Neural cell (in vitro differentiated cells): ENCODE results near the gene CEP350. TPM values are rescaled to one million over a fixed set of nuclear protein-coding genes. Genes with fewer than 3 reads are reported as not detected.

ENCODE experiments used
- H2AFZ ChIP-seq: fragments of 200-600, 300-800 bp; sonication (generic), shearing (Covaris generic); 2 replicates; pipeline ENCODE4 v1.6.0; 2014; ENCODE audit warnings: low read depth, mild to moderate bottlenecking, antibody characterized with exemption, low read length, moderate library complexity
- H3F3A ChIP-seq: fragments of 200-600 bp; shearing (Covaris generic); 2 replicates; pipeline ENCODE4 v1.6.1; 2016; ENCODE audit warnings: mild to moderate bottlenecking, moderate library complexity, mixed read lengths, antibody characterized with exemption, low read length; ENCODE audit not compliant: insufficient read depth, poor library complexity, severe bottlenecking
- H3K27ac ChIP-seq: fragments of 200-600, 300-800 bp; sonication (generic), shearing (Covaris generic); 2 replicates; pipeline ENCODE4 v1.5.1; 2014; ENCODE audit warnings: mild to moderate bottlenecking, low read length, moderate library complexity
- H3K27me3 ChIP-seq: fragments of 300-800, 200-600 bp; sonication (generic), shearing (Covaris generic); 2 replicates; pipeline ENCODE4 v1.6.0; 2014; ENCODE audit warnings: mild to moderate bottlenecking, low read depth, low read length, moderate library complexity; ENCODE audit not compliant: insufficient read depth
- H3K36me3 ChIP-seq: fragments of 300-800, 200-600 bp; sonication (generic), shearing (Covaris generic); 2 replicates; pipeline ENCODE4 v1.5.1; 2014; ENCODE audit warnings: mild to moderate bottlenecking, antibody characterized with exemption, low read length, moderate library complexity; ENCODE audit not compliant: insufficient read depth
- H3K4me2 ChIP-seq: fragments of 300-800, 200-600 bp; sonication (generic), shearing (Covaris generic); 2 replicates; pipeline ENCODE4 v1.6.0; 2014; ENCODE audit warnings: mild to moderate bottlenecking, low read length
- H3K4me3 ChIP-seq: fragments of 300-800, 200-600 bp; sonication (generic), shearing (Covaris generic); 2 replicates; pipeline ENCODE4 v1.5.1; 2014; ENCODE audit warnings: mild to moderate bottlenecking, low read length, moderate library complexity
- H3K79me2 ChIP-seq: fragments of 200-600 bp; shearing (Covaris generic); replicated peaks from 2 replicates; pipeline ENCODE4 v1.6.0; 2014; ENCODE audit warnings: mild to moderate bottlenecking, low read length, moderate library complexity; ENCODE audit not compliant: insufficient read depth
- H3K9ac ChIP-seq: fragments of 300-800, 200-600 bp; sonication (generic), shearing (Covaris generic); 2 replicates; pipeline ENCODE4 v1.6.1; 2016; ENCODE audit warnings: mild to moderate bottlenecking, low read length, mixed read lengths
- H3K9me2 ChIP-seq: fragments of 200-600 bp; shearing (Covaris generic); 2 replicates; pipeline ENCODE4 v1.6.1; 2016; ENCODE audit warnings: mild to moderate bottlenecking, low read length, mixed read lengths; ENCODE audit not compliant: insufficient read depth
- H3K9me3 ChIP-seq: fragments of 200-600, 300-800 bp; sonication (generic), shearing (Covaris generic); 2 replicates; pipeline ENCODE4 v1.6.1; 2016; ENCODE audit warnings: mild to moderate bottlenecking, mixed run types, low read length, moderate library complexity, mixed read lengths
- H4K20me1 ChIP-seq: fragments of 200-600 bp; shearing (Covaris generic); 2 replicates; pipeline ENCODE4 v1.6.1; 2016; ENCODE audit warnings: mild to moderate bottlenecking, mixed run types; ENCODE audit not compliant: insufficient read depth
- CTCF ChIP-seq: fragments of 450-650 bp; IDR thresholded peaks from 2 replicates; pipeline ENCODE4 v1.5.1; 2014; ENCODE audit warnings: antibody characterized with exemption, mild to moderate bottlenecking, moderate library complexity; ENCODE audit not compliant: poor library complexity, severe bottlenecking
- EP300 ChIP-seq: fragments of 450-650 bp; conservative IDR thresholded peaks from 2 replicates; pipeline ENCODE4 v1.6.1; 2014; ENCODE audit warnings: antibody characterized with exemption, mild to moderate bottlenecking, moderate library complexity; ENCODE audit not compliant: poor library complexity, severe bottlenecking
- EZH2 ChIP-seq: fragments of 200-600, 300-800 bp; shearing (Covaris generic), sonication (generic); IDR thresholded peaks from 2 replicates; pipeline ENCODE4 v1.6.1; 2014; ENCODE audit warnings: antibody characterized with exemption, low read length, borderline replicate concordance, mild to moderate bottlenecking; ENCODE audit not compliant: insufficient read depth, poor library complexity, severe bottlenecking
- MXI1 ChIP-seq: fragments of 450-650 bp; conservative IDR thresholded peaks from 2 replicates; pipeline ENCODE4 v1.6.1; 2014; ENCODE audit warnings: antibody characterized with exemption, mild to moderate bottlenecking; ENCODE audit not compliant: poor library complexity, severe bottlenecking
- POLR2AphosphoS5 ChIP-seq: IDR thresholded peaks from 2 replicates; pipeline ENCODE4 v1.6.1; 2012
- RAD21 ChIP-seq: fragments of 450-650 bp; conservative IDR thresholded peaks from 2 replicates; pipeline ENCODE4 v1.6.1; 2014; ENCODE audit warnings: antibody characterized with exemption, mild to moderate bottlenecking, moderate library complexity
- REST ChIP-seq: IDR thresholded peaks from 2 replicates; pipeline ENCODE4 v1.6.1; 2012; ENCODE audit warnings: borderline replicate concordance
- SMC3 ChIP-seq: fragments of 450-650 bp; conservative IDR thresholded peaks from 2 replicates; pipeline ENCODE4 v1.6.1; 2014; ENCODE audit warnings: antibody characterized with exemption, mild to moderate bottlenecking, moderate library complexity; ENCODE audit not compliant: poor library complexity
- TAF1 ChIP-seq: IDR thresholded peaks from 2 replicates; pipeline ENCODE4 v1.6.1; 2012; ENCODE audit warnings: low read depth
- polyA plus RNA-seq: library from polyadenylated mRNA; depleted of rRNA; stranded (reverse); fragments of >200 nt; gene quantifications from 2 replicates; pipeline ENCODE4 v1.2.3, GENCODE V29; 2014

CEP350 gene
- polyA plus RNA-seq, 1 donor from 2014 or later, result 28.1 TPM

GRCh38 chr1:179984101-179984500, 29.5 kb downstream of the CEP350 start:
- Histone ChIP-seq H3K9ac (no peak overlapping the region), H3K36me3 (no peaks in the 10 kb centered on the region), H3K4me3 (no peak overlapping the region), H2AFZ (no peak overlapping the region), H3K79me2 (peaks cover 41% of the 10 kb centered on the region), H3F3A (no peaks in the 10 kb centered on the region), H3K27me3 (no peaks in the 10 kb centered on the region), H4K20me1 (no peaks in the 10 kb centered on the region), H3K9me3 (no peaks in the 10 kb centered on the region), H3K27ac (no peak overlapping the region), H3K9me2 (no peaks in the 10 kb centered on the region), H3K4me2 (no peak overlapping the region)
- TF ChIP-seq RAD21 (no peak), TAF1 (no peak), CTCF (no peak), EP300 (no peak), POLR2AphosphoS5 (no peak), EZH2 (no peak), REST (no peak), MXI1 (no peak), SMC3 (no peak)

- Histone ChIP-seq H3K9me2 (no peaks in the 10 kb centered on the region), H3K4me3 (no peak overlapping the region), H4K20me1 (no peaks in the 10 kb centered on the region), H3F3A (no peaks in the 10 kb centered on the region), H3K36me3 (no peaks in the 10 kb centered on the region), H3K9me3 (no peaks in the 10 kb centered on the region), H3K4me2 (no peak overlapping the region), H3K79me2 (peaks cover 33% of the 10 kb centered on the region), H3K27me3 (no peaks in the 10 kb centered on the region), H3K27ac (no peak overlapping the region), H3K9ac (no peak overlapping the region), H2AFZ (no peak overlapping the region)
- TF ChIP-seq POLR2AphosphoS5, result no peak
- no peak for TF ChIP-seq REST
- TF ChIP-seq EP300, result no peak
- TF ChIP-seq EZH2, result no peak
- TF ChIP-seq CTCF, result no peak
- no peak for TF ChIP-seq TAF1
- no peak for TF ChIP-seq MXI1
- TF ChIP-seq RAD21, result no peak
- TF ChIP-seq SMC3, result no peak
Measured at GRCh38 chr1:179984942-179985341, 30.3 kb downstream of the CEP350 start.
